Measurements from ENCODE around the gene STARD5. TPM values are rescaled to one million over a fixed set of nuclear protein-coding genes. Genes with fewer than 3 reads are reported as not detected.

Gene STARD5
- total and polyA plus RNA-seq, 2 donors (not counting 1 experiment from before 2014, with no cell fraction given) = 15.7 to 19.9 TPM

GRCh38 chr15:81270781-81271491 lies 53.0 kb downstream of the STARD5 start:
- intact Hi-C loops (cut with micrococcal nuclease) = no loop called here
- POLR2A ChIA-PET = no interaction called here
- Histone ChIP-seq H3K36me3 (replicated peaks in 1 of 2; ENCODE audit: control extremely low read depth in 1 of 2, control insufficient read depth in 1 of 2, extremely low read depth in 1 of 2, insufficient read depth in 2 of 2, low read length in 1 of 2) (no peaks in the 10 kb centered on the region), H3K4me2 (replicated peaks; ENCODE audit: low read depth, low read length, poor library complexity, severe bottlenecking) (no peak overlapping the region), H3K27me3 (replicated peaks in 1 of 4; ENCODE audit: control extremely low read depth in 1 of 4, control insufficient read depth in 3 of 4, insufficient read depth in 4 of 4, low read length in 3 of 4) (no peaks in the 10 kb centered on the region), H3K27ac (ENCODE audit: low read length in 2 of 2) (no peak overlapping the region), H3K9ac (ENCODE audit: low read length) (no peak overlapping the region), H2AFZ (ENCODE audit: insufficient read depth, low read depth, low read length, poor library complexity, severe bottlenecking) (no peak overlapping the region), H3K4me1 (ENCODE audit: control insufficient read depth in 2 of 2, insufficient read depth in 2 of 2, low read length in 2 of 2) (peaks cover 10 to 16% of the 10 kb centered on the region in 2 donors), H3K79me2 (ENCODE audit: control insufficient read depth, insufficient read depth, low read length) (no peaks in the 10 kb centered on the region), H3K4me3 (ENCODE audit: control extremely low read depth in 1 of 5, extremely low read depth in 1 of 5, insufficient read depth in 1 of 5, low read depth in 2 of 5, low read length in 4 of 5) (no peak overlapping the region), H3K9me3 (ENCODE audit: control extremely low read depth in 1 of 3, control insufficient read depth in 2 of 3, insufficient read depth in 1 of 3, low read length in 2 of 3) (no peaks in the 10 kb centered on the region), H4K20me1 (ENCODE audit: control insufficient read depth, insufficient read depth, low read length, poor library complexity, severe bottlenecking) (no peaks in the 10 kb centered on the region)
- Mint-ChIP-seq H3K27ac (no peak overlapping the region), H3K27me3 (no peaks in the 10 kb centered on the region), H3K9me3 (ENCODE audit: insufficient read depth) (no peaks in the 10 kb centered on the region), H3K4me3 (no peak overlapping the region), H3K4me1 (peaks cover 21% of the 10 kb centered on the region)
- WGBS (ENCODE audit: insufficient coverage) = 96% methylated on average over 6 of the region's 11 CpGs
- TF ChIP-seq CTCF (IDR thresholded peaks at IDR 0.05) (no peak), EZH2 (IDR thresholded peaks at IDR 0.05; ENCODE audit: borderline replicate concordance, insufficient read depth, low read depth, low read length, poor library complexity, severe bottlenecking) (no peak)
- no peak for DNase-seq
- no peak for ATAC-seq (ENCODE audit: low read depth)
- CTCF ChIA-PET = interaction anchor here (5.3 to 9.0 kb wide), 4 partner anchors 22 to 162 kb away, joined by 119 to 164 read pairs (median 136); no protein-coding TSS in a partner anchor

- no peak overlapping the region for H3K4me2 ChIP-seq (replicated peaks; ENCODE audit: low read depth, low read length, poor library complexity, severe bottlenecking)
- H3K27me3 Mint-ChIP-seq = no peaks in the 10 kb centered on the region
- no peaks in the 10 kb centered on the region for H3K9me3 Mint-ChIP-seq (ENCODE audit: insufficient read depth)
- H3K79me2 ChIP-seq (ENCODE audit: control insufficient read depth, insufficient read depth, low read length) = no peaks in the 10 kb centered on the region
- peaks cover 22% of the 10 kb centered on the region for H3K4me1 Mint-ChIP-seq
- no peaks in the 10 kb centered on the region for H3K27me3 ChIP-seq (replicated peaks in 1 of 4; ENCODE audit: control extremely low read depth in 1 of 4, control insufficient read depth in 3 of 4, insufficient read depth in 4 of 4, low read length in 3 of 4)
- H3K27ac ChIP-seq (ENCODE audit: low read length in 2 of 2) = no peak overlapping the region
- 100% methylated on average over 1 of the region's 3 CpGs for WGBS (ENCODE audit: insufficient coverage)
- intact Hi-C loops (cut with micrococcal nuclease) = no loop called here
- H3K36me3 ChIP-seq (replicated peaks in 1 of 2; ENCODE audit: control extremely low read depth in 1 of 2, control insufficient read depth in 1 of 2, extremely low read depth in 1 of 2, insufficient read depth in 2 of 2, low read length in 1 of 2) = no peaks in the 10 kb centered on the region
- ChIA-PET POLR2A (interaction anchor here (0.9 kb wide), 1 partner anchor 42 kb away, joined by 3 read pairs; no protein-coding TSS in a partner anchor), CTCF (interaction anchor here (0.6 to 9.0 kb wide), 5 partner anchors 9 to 479 kb away, joined by 3 to 164 read pairs (median 19); no protein-coding TSS in a partner anchor)
- TF ChIP-seq EZH2 (IDR thresholded peaks at IDR 0.05; ENCODE audit: borderline replicate concordance, insufficient read depth, low read depth, low read length, poor library complexity, severe bottlenecking) (no peak), CTCF (IDR thresholded peaks at IDR 0.05) (no peak)
- H3K4me3 Mint-ChIP-seq = no peak overlapping the region
- no peaks in the 10 kb centered on the region for H3K9me3 ChIP-seq (ENCODE audit: control extremely low read depth in 1 of 3, control insufficient read depth in 2 of 3, insufficient read depth in 1 of 3, low read length in 2 of 3)
- no peak for ATAC-seq (ENCODE audit: low read depth)
- peaks cover 12 to 17% of the 10 kb centered on the region in 2 donors for H3K4me1 ChIP-seq (ENCODE audit: control insufficient read depth in 2 of 2, insufficient read depth in 2 of 2, low read length in 2 of 2)
- no peak overlapping the region for H2AFZ ChIP-seq (ENCODE audit: insufficient read depth, low read depth, low read length, poor library complexity, severe bottlenecking)
- no peaks in the 10 kb centered on the region for H4K20me1 ChIP-seq (ENCODE audit: control insufficient read depth, insufficient read depth, low read length, poor library complexity, severe bottlenecking)
- DNase-seq = no peak
- H3K27ac Mint-ChIP-seq = no peak overlapping the region
- no peak overlapping the region for H3K4me3 ChIP-seq (ENCODE audit: control extremely low read depth in 1 of 5, extremely low read depth in 1 of 5, insufficient read depth in 1 of 5, low read depth in 2 of 5, low read length in 4 of 5)
- H3K9ac ChIP-seq (ENCODE audit: low read length) = no peak overlapping the region
These were observed 53.8 kb downstream of the STARD5 start for GRCh38 chr15:81270188-81270587.

Measured in B cell (primary cell).